IMR-90 (cell line): Measurements from ENCODE around the gene CALR3.

ENCODE experiments used
- CEBPB ChIP-seq: IDR thresholded peaks from 2 replicates; pipeline ENCODE4 v1.6.1; 2012; ENCODE audit warnings: low read depth, low read length, improper control_type of control experiment
- CTCF ChIP-seq: conservative IDR thresholded peaks from 2 replicates; pipeline ENCODE4 v1.5.1; 2012; ENCODE audit warnings: mild to moderate bottlenecking, low read depth, low read length, improper control_type of control experiment
- FOS ChIP-seq: fragments of 150-350 bp; IDR thresholded peaks from 2 replicates; pipeline ENCODE4 v1.6.1; 2016; ENCODE audit warnings: low read depth, low read length
- MAFK ChIP-seq: IDR thresholded peaks from 2 replicates; pipeline ENCODE4 v1.6.1; 2012; ENCODE audit warnings: low read depth, low read length, improper control_type of control experiment
- POLR2A ChIP-seq: IDR thresholded peaks from 2 replicates; pipeline ENCODE4 v1.6.1; 2012; ENCODE audit warnings: mild to moderate bottlenecking, low read depth, low read length
- RAD21 ChIP-seq: IDR thresholded peaks from 2 replicates; pipeline ENCODE4 v1.6.1; 2012; ENCODE audit warnings: low read length, improper control_type of control experiment
- RFX5 ChIP-seq: IDR thresholded peaks from 2 replicates; pipeline ENCODE4 v1.8.0; 2012; ENCODE audit warnings: low read depth, mild to moderate bottlenecking, low read length, moderate library complexity
- SMC3 ChIP-seq: fragments of 150-350 bp; IDR thresholded peaks from 2 replicates; pipeline ENCODE4 v1.6.1; 2016; ENCODE audit warnings: low read depth, mild to moderate bottlenecking, antibody characterized with exemption, low read length, moderate library complexity
- USF2 ChIP-seq: fragments of 150-350 bp; IDR thresholded peaks from 2 replicates; pipeline ENCODE4 v1.6.1; 2017; ENCODE audit warnings: mild to moderate bottlenecking, antibody characterized with exemption, low read length, low read depth

- TF ChIP-seq POLR2A = no peak
- TF ChIP-seq USF2 = no peak
- TF ChIP-seq CTCF = no peak
- TF ChIP-seq RFX5 = no peak
- TF ChIP-seq CEBPB = no peak
- no peak for TF ChIP-seq RAD21
- TF ChIP-seq SMC3 = no peak
- no peak for TF ChIP-seq MAFK
- TF ChIP-seq FOS = no peak
Observed at GRCh38 chr19:16506961-16507360, 11.0 kb upstream of the CALR3 start.
